GM10248 (cell line): ENCODE measurements around the gene CDC37.

Source experiments
- CTCF ChIA-PET: fragments of 300-600 bp; sonication (Branson Sonifier 250); formaldehyde crosslinking; extraction: SDS; loops from one replicate; lab custom pipeline; 2021; ENCODE audit warnings: antibody characterized with exemption; lab: Yijun Ruan, JAX
- POLR2A ChIA-PET: fragments of 350-650 bp; sonication (Branson Sonifier 250); formaldehyde crosslinking; extraction: SDS; loops from one replicate; lab custom pipeline; 2020; ENCODE audit warnings: antibody characterized with exemption; lab: Yijun Ruan, JAX
- DNase-seq: peaks from one replicate; pipeline ENCODE4 v3.0.0; 2012; ENCODE audit errors: extremely low spot score
- CTCF ChIP-seq: IDR thresholded peaks from 2 replicates; pipeline ENCODE4 v1.5.1; 2012; ENCODE audit warnings: mild to moderate bottlenecking, low read depth; ENCODE audit errors: extremely low read depth, missing control alignments, control extremely low read depth

Gene CDC37

DNA sequence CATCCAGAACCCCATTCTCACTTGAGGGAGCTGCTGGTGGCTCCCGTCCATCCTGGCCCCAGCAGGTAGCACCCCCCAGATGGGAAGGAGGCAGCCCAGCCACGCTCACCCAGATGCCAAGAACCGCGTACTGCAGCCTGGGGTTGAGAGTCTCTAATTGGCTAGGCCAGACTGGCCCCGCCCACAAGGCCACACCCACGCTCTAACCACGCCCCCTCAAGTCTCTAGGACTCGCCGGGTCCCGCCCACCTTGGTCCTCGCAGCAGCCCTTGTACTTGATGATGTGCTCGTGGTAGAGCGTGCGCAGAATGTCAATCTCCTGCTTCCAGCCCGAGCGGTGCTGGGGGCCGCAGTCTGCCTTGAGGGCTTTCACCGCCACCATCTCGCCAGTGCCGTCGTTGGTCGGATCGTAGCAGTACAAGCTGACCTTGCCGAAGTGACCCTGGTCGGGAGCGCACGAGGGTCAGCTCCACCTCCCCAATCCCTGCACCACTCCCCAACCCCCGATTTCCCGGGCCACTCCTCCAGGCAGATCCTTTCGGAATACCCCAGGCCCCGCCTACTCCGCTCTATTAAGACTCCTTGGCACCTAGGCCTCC lies 49.5 kb downstream of the CDC37 start:
- peak; percentile 17 for DNase-seq
- ChIA-PET CTCF (no interaction called here), POLR2A (no interaction called here)
- no peak for TF ChIP-seq CTCF

- POLR2A ChIA-PET: no interaction called here
- no peak for TF ChIP-seq CTCF
- CTCF ChIA-PET: no interaction called here
- DNase-seq: peak; percentile 9
These were observed 50.3 kb downstream of the CDC37 start for GRCh38 chr19:10352764-10353671.

GRCh38 chr19:10346509-10346908 lies 56.8 kb downstream of the CDC37 start:
- DNase-seq: no peak
- ChIA-PET CTCF (interaction anchor here (1.9 kb wide), 1 partner anchor 87 kb away, joined by 4 read pairs; no protein-coding TSS in a partner anchor), POLR2A (no interaction called here)
- TF ChIP-seq CTCF: no peak

DNA sequence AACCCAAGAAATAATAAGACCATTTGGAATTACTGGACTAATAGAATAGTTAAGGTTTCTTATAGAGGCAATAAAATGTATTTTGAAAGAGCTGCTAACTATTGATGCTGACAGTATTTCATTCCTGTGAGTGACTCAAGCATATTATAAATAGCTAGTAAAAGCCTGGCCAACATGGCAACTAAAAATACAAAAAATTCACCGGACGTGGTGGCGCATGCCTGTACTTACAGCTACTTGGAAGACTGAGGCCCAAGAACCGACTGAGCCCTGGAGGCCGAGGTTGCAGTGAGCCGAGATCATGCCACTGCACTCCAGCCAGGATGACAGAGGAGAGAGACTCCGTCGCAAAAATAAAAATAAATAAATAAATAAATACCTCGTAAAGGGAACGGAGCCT lies 58.6 kb downstream of the CDC37 start:
- TF ChIP-seq CTCF: no peak
- CTCF ChIA-PET: interaction anchor here (0.8 to 1.9 kb wide), 4 partner anchors 35 to 317 kb away, joined by 3 to 8 read pairs (median 4); no protein-coding TSS in a partner anchor
- DNase-seq: no peak
- POLR2A ChIA-PET: interaction anchor here (0.7 to 1.1 kb wide), 3 partner anchors 18 to 74 kb away, joined by 3 to 5 read pairs (median 4); partner anchors contain the start of gene TYK2

- no peak for DNase-seq
- POLR2A ChIA-PET: no interaction called here
- TF ChIP-seq CTCF: no peak
- CTCF ChIA-PET: interaction anchor here (1.5 to 1.7 kb wide), 2 partner anchors 45 to 72 kb away, joined by 4 to 5 read pairs; partner anchors contain the start of gene ICAM1
These were observed 59.8 kb downstream of the CDC37 start for GRCh38 chr19:10343495-10343894.
